ENCODE measurements around the gene CIROP. TPM values are rescaled to one million over a fixed set of nuclear protein-coding genes. Genes with fewer than 3 reads are reported as not detected.

CIROP gene
- total RNA-seq, 1 donor from 2014 or later = 0.19 TPM

- Mint-ChIP-seq H3K27me3 (no peaks in the 10 kb centered on the region), H3K36me3 (peaks cover 28% of the 10 kb centered on the region), H3K27ac (no peak overlapping the region), H3K4me1 (ENCODE audit: unreplicated experiment) (peaks cover 11% of the 10 kb centered on the region), H3K4me3 (no peak overlapping the region), H3K9me3 (no peaks in the 10 kb centered on the region)
- DNase-seq (ENCODE audit: extremely low spot score, unreplicated experiment) = no peak
- no peak for TF ChIP-seq CTCF (conservative IDR thresholded peaks at IDR 0.05)
Observed at GRCh38 chr14:23091294-23092225, 13.2 kb downstream of the CIROP start.

- Mint-ChIP-seq H3K27me3 (no peaks in the 10 kb centered on the region), H3K36me3 (peaks cover 36% of the 10 kb centered on the region), H3K4me3 (peak overlapping the region; percentile 42), H3K27ac (peak overlapping the region; percentile 59), H3K9me3 (no peaks in the 10 kb centered on the region), H3K4me1 (ENCODE audit: unreplicated experiment) (peaks cover 11% of the 10 kb centered on the region)
- DNase-seq (ENCODE audit: extremely low spot score, unreplicated experiment) = no peak
- no peak for TF ChIP-seq CTCF (conservative IDR thresholded peaks at IDR 0.05)
Observed at GRCh38 chr14:23090254-23090636, 14.5 kb downstream of the CIROP start.

- Mint-ChIP-seq H3K27ac (peak overlapping the region; percentile 59), H3K4me1 (ENCODE audit: unreplicated experiment) (peaks cover 11% of the 10 kb centered on the region), H3K9me3 (no peaks in the 10 kb centered on the region), H3K36me3 (peaks cover 38% of the 10 kb centered on the region), H3K27me3 (no peaks in the 10 kb centered on the region), H3K4me3 (no peak overlapping the region)
- DNase-seq (ENCODE audit: extremely low spot score, unreplicated experiment) = no peak
- no peak for TF ChIP-seq CTCF (conservative IDR thresholded peaks at IDR 0.05)
Observed at GRCh38 chr14:23089498-23090253, 15.1 kb downstream of the CIROP start.

GRCh38 chr14:23086565-23086964 lies 18.2 kb downstream of the CIROP start:
- Mint-ChIP-seq H3K4me1 (ENCODE audit: unreplicated experiment) (no peaks in the 10 kb centered on the region), H3K27ac (no peak overlapping the region), H3K9me3 (no peaks in the 10 kb centered on the region), H3K27me3 (no peaks in the 10 kb centered on the region), H3K4me3 (no peak overlapping the region), H3K36me3 (peaks cover 40% of the 10 kb centered on the region)
- TF ChIP-seq CTCF (conservative IDR thresholded peaks at IDR 0.05) = no peak
- DNase-seq (ENCODE audit: extremely low spot score, unreplicated experiment) = no peak

- H3K27ac Mint-ChIP-seq = peak overlapping the region; percentile 27
- no peaks in the 10 kb centered on the region for H3K27me3 Mint-ChIP-seq
- H3K4me3 Mint-ChIP-seq = no peak overlapping the region
- no peaks in the 10 kb centered on the region for H3K4me1 Mint-ChIP-seq (ENCODE audit: unreplicated experiment)
- TF ChIP-seq CTCF (conservative IDR thresholded peaks at IDR 0.05) = no peak
- peaks cover 47% of the 10 kb centered on the region for H3K36me3 Mint-ChIP-seq
- no peaks in the 10 kb centered on the region for H3K9me3 Mint-ChIP-seq
- DNase-seq (ENCODE audit: extremely low spot score, unreplicated experiment) = no peak
Observed at GRCh38 chr14:23085458-23085857, 19.3 kb downstream of the CIROP start.
